ENCODE data around the gene ATF5.

DNA sequence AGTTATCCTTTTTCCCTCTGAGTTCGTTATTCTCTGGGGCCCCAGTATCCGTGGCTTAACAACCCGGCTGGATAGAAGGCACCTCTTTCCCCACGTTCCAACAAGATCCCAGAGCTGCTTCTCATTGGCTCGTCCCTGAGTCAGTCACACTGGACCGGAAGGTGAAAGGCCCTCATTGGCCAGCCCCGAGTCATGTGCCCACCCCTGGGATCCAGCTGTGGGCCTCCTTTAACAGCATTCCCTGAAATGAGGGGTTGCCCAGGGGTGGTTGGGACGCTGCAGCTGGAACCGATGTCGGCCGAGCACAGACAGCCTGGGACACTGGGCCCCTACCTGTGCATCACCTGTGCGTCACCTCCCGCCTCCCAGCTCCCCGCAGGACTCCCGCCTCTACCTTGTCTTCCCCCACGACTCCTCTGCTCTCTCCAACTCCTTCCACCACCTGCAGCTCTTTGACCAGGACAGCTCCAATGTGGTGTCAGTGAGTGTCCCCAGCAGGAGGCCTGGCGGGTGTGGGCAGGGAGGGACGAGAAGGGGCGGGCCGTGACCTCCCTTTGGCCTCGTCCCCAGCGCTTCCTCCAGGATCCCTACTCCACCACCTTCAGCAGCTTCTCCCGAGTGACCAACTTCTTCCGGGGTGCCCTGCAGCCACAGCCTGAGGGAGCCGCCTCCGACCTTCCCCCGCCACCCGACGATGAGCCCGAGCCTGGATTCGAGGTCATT, 47.2 kb upstream of the ATF5 start:
- TF ChIP-seq, protein P1, sequence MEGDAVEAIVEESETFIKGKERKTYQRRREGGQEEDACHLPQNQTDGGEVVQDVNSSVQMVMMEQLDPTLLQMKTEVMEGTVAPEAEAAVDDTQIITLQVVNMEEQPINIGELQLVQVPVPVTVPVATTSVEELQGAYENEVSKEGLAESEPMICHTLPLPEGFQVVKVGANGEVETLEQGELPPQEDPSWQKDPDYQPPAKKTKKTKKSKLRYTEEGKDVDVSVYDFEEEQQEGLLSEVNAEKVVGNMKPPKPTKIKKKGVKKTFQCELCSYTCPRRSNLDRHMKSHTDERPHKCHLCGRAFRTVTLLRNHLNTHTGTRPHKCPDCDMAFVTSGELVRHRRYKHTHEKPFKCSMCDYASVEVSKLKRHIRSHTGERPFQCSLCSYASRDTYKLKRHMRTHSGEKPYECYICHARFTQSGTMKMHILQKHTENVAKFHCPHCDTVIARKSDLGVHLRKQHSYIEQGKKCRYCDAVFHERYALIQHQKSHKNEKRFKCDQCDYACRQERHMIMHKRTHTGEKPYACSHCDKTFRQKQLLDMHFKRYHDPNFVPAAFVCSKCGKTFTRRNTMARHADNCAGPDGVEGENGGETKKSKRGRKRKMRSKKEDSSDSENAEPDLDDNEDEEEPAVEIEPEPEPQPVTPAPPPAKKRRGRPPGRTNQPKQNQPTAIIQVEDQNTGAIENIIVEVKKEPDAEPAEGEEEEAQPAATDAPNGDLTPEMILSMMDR (IDR thresholded peaks at IDR 0.05) = no peak
- no peak for TF ChIP-seq POLR2A (IDR thresholded peaks at IDR 0.05)

Measured in right lobe of liver (tissue), 4 donors.